Vagina (tissue), 2 donors: ENCODE measurements around the gene CMSS1. TPM values are rescaled to one million over a fixed set of nuclear protein-coding genes. Genes with fewer than 3 reads are reported as not detected.

Source experiments
- DNase-seq, 2 donors: peaks; one replicate each; pipeline ENCODE4 v3.0.0-alpha.2; 2017; ENCODE audit errors: extremely low spot score in 2 of 2
- H3K27ac ChIP-seq: fragments of 200-600 bp; sonication (generic); one replicate; pipeline ENCODE4 v1.5.1; 2019
- H3K27me3 ChIP-seq: fragments of 200-600 bp; sonication (generic); one replicate; pipeline ENCODE4 v1.5.1; 2019
- H3K36me3 ChIP-seq, 2 donors: fragments of 200-600 bp; sonication (generic); one replicate each; pipeline ENCODE4 v1.5.1; 2017 to 2019
- H3K4me1 ChIP-seq: fragments of 200-600 bp; sonication (generic); one replicate; pipeline ENCODE4 v1.5.1; 2019
- H3K4me3 ChIP-seq, 2 donors: fragments of 200-600 bp; sonication (generic); 1 replicate in 1 of 2; 2 replicates in 1 of 2; pipeline ENCODE4 v1.5.1; 2016 to 2019
- H3K9me3 ChIP-seq: fragments of 200-600 bp; sonication (generic); one replicate; pipeline ENCODE4 v1.5.1; 2019
- POLR2A ChIP-seq, 2 donors: fragments of 450-650 bp; IDR thresholded peaks; one replicate each; pipeline ENCODE4 v1.6.1; 2017; ENCODE audit warnings: antibody characterized with exemption in 2 of 2, mild to moderate bottlenecking in 2 of 2, moderate library complexity in 2 of 2
- POLR2AphosphoS5 ChIP-seq, 2 donors: sonication (generic); formaldehyde crosslinking; IDR thresholded peaks; one replicate each; pipeline ENCODE4 v1.9.0; 2017; ENCODE audit warnings: antibody characterized with exemption in 2 of 2, mild to moderate bottlenecking in 2 of 2, low read depth in 1 of 2; ENCODE audit not compliant: insufficient read depth in 1 of 2
- intact Hi-C: fragments of 100-400 bp; cut with DNase I; formaldehyde crosslinking; loops from one replicate; pipeline ENCODE4 v1.15.1; 2023
- total RNA-seq: library from RNA; depleted of rRNA; stranded (reverse); fragments of >200 nt; gene quantifications from one replicate; pipeline ENCODE4 v1.2.3, GENCODE V29; 2016
- TF ChIP-seq, protein P1 (sequence below), 3 experiments: fragments of 450-650 bp in 2 of 3; fragments of 200-600 bp in 1 of 3; sonication (generic) in 1 of 3; IDR thresholded peaks; one replicate each; pipeline ENCODE4 v1.5.1; 2017 to 2019; ENCODE audit warnings: antibody characterized with exemption in 3 of 3, mild to moderate bottlenecking in 2 of 3, moderate library complexity in 2 of 3

The CMSS1 gene
- total RNA-seq, 1 donor from 2014 or later = 21.4 TPM

DNA sequence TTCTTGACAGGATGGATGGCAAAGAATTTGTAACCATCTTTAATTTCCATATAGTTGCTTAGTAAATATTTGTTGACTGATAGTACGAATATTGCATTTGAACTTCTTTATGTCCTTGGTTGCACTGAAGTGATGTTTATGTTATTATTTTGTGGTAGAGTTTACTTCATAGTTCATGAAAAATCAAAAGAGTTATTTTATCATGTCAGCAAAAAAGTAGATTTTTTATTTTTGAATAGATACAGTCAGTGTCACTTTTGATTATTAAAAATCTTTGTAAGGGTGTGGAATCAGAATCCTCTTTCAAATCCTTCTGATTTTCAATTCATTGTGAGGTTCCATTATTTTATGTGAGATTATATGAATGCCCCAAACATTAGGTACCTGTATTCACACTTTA, 261.7 kb downstream of the CMSS1 start:
- intact Hi-C loops = no loop called here
- TF ChIP-seq POLR2A (IDR thresholded peaks at IDR 0.05) (no peak), POLR2AphosphoS5 (IDR thresholded peaks at IDR 0.05; ENCODE audit: insufficient read depth in 1 of 2, low read depth in 1 of 2) (no peak)
- TF ChIP-seq, protein P1, sequence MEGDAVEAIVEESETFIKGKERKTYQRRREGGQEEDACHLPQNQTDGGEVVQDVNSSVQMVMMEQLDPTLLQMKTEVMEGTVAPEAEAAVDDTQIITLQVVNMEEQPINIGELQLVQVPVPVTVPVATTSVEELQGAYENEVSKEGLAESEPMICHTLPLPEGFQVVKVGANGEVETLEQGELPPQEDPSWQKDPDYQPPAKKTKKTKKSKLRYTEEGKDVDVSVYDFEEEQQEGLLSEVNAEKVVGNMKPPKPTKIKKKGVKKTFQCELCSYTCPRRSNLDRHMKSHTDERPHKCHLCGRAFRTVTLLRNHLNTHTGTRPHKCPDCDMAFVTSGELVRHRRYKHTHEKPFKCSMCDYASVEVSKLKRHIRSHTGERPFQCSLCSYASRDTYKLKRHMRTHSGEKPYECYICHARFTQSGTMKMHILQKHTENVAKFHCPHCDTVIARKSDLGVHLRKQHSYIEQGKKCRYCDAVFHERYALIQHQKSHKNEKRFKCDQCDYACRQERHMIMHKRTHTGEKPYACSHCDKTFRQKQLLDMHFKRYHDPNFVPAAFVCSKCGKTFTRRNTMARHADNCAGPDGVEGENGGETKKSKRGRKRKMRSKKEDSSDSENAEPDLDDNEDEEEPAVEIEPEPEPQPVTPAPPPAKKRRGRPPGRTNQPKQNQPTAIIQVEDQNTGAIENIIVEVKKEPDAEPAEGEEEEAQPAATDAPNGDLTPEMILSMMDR (IDR thresholded peaks at IDR 0.05) = no peak
- no peaks in the 10 kb centered on the region for H3K27me3 ChIP-seq
- no peak overlapping the region for H3K4me3 ChIP-seq
- no peak overlapping the region for H3K27ac ChIP-seq
- no peaks in the 10 kb centered on the region for H3K36me3 ChIP-seq
- H3K9me3 ChIP-seq = no peaks in the 10 kb centered on the region
- DNase-seq = no peak
- H3K4me1 ChIP-seq = peaks cover 2% of the 10 kb centered on the region

DNA sequence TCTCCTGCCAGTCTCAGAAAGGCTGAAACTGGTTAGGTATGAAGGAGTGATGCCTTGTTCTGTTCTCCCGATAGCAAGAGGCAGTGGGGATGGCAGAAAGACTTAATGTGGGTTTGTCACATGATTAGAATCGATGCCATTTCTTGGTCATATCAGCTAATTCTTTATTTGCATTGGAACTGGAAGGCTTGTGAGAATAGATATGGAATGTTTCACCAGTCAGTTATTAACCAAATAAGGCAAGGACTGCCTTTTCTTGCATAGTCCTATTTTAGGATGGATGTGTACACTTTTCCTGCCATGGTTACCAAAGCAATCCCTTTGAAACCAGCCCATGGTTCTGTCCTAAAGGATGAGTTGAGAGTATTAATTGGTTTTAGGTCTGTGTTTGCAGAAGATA, 262.9 kb downstream of the CMSS1 start:
- Histone ChIP-seq H3K4me1 (no peaks in the 10 kb centered on the region), H3K27ac (no peak overlapping the region), H3K36me3 (no peaks in the 10 kb centered on the region), H3K9me3 (no peaks in the 10 kb centered on the region), H3K27me3 (no peaks in the 10 kb centered on the region), H3K4me3 (no peak overlapping the region)
- DNase-seq = no peak
- intact Hi-C loops = no loop called here
- TF ChIP-seq, protein P1 (IDR thresholded peaks at IDR 0.05) = no peak
- TF ChIP-seq POLR2A (IDR thresholded peaks at IDR 0.05) (no peak), POLR2AphosphoS5 (IDR thresholded peaks at IDR 0.05; ENCODE audit: insufficient read depth in 1 of 2, low read depth in 1 of 2) (no peak)

DNA sequence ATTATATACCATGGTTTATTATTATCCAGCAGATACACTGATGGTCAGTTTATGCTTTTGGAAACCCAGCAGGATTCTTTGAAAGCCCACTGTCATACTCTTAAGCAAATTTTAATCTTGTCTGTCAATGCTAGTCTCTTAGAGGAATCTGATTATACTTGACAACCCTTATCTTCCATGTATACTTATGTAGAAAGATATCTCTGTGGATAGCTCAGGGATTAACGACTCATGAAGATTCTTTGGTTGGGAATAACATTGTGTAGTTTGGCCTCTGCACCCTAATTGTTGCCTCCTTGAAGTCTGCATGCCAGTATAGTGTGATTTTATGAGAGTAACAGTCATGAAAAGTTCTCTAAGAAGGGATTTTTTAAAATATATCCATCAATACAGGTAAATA, 263.6 kb downstream of the CMSS1 start:
- Histone ChIP-seq H3K4me3 (no peak overlapping the region), H3K4me1 (no peaks in the 10 kb centered on the region), H3K36me3 (no peaks in the 10 kb centered on the region), H3K27ac (no peak overlapping the region), H3K27me3 (no peaks in the 10 kb centered on the region), H3K9me3 (no peaks in the 10 kb centered on the region)
- TF ChIP-seq POLR2AphosphoS5 (IDR thresholded peaks at IDR 0.05; ENCODE audit: insufficient read depth in 1 of 2, low read depth in 1 of 2) (no peak), POLR2A (IDR thresholded peaks at IDR 0.05) (no peak)
- TF ChIP-seq, protein P1 (IDR thresholded peaks at IDR 0.05) = no peak
- DNase-seq = no peak
- intact Hi-C loops = no loop called here

DNA sequence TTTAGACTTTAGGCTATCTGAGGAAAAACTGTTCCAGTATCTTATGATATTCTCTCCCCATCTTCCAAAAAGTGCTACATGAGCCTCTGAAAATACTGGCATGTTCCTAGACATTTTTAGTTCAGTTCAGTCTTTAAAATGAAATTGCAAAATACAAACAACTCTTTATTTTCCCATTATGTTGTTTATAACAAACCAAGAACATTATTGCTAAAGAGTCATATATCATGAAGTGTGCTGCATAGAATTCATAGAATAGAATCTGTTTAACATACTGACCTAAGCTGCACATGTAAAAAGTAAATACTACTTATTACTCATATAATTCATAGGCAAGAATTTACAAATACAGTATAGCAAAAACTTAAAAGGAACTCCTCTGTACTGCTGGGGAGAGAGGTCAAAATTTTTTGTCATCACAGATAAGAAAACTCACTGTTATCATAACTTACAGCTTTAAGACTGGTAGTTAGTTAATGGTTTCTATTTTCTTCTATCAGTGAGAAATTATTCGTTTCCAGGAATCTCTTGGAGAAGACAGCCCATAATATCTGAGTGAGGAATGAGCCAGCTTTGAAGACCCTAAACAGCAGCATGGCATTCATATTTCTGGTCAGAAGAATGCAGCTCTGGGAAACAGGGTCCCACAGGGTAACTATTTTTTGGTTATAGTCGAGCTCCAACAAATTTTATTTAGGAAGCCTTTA, 264.5 kb downstream of the CMSS1 start:
- no peak overlapping the region for H3K27ac ChIP-seq
- intact Hi-C loops = no loop called here
- H3K27me3 ChIP-seq = no peaks in the 10 kb centered on the region
- no peaks in the 10 kb centered on the region for H3K9me3 ChIP-seq
- H3K4me3 ChIP-seq = no peak overlapping the region
- TF ChIP-seq, protein P1 (IDR thresholded peaks at IDR 0.05) = no peak
- H3K36me3 ChIP-seq = no peaks in the 10 kb centered on the region
- DNase-seq = no peak
- H3K4me1 ChIP-seq = no peaks in the 10 kb centered on the region

DNA sequence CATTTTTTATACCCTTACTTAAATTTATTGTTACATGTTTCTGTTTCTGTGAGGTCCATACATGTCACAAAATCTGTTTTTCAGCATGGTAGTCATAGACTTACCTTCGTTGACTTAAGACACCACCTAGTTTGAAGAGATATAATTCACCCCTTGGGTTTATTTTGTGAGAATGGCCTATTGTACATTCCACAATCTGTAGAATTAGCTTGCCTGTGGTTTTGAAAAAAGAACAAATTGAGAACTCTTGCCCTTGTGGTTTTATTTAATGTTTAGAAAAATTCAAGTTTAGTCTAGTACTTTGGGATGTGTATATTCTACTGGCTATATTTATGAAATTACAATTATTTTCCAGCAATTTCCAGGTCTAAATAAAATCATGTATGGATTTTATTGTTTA, 265.1 kb downstream of the CMSS1 start:
- no peaks in the 10 kb centered on the region for H3K27me3 ChIP-seq
- H3K27ac ChIP-seq = no peak overlapping the region
- TF ChIP-seq, protein P1 (IDR thresholded peaks at IDR 0.05) = no peak
- no peak for TF ChIP-seq POLR2A (IDR thresholded peaks at IDR 0.05)
- no peak for TF ChIP-seq POLR2AphosphoS5 (IDR thresholded peaks at IDR 0.05; ENCODE audit: insufficient read depth in 1 of 2, low read depth in 1 of 2)
- no peak overlapping the region for H3K4me3 ChIP-seq
- no peaks in the 10 kb centered on the region for H3K9me3 ChIP-seq
- H3K4me1 ChIP-seq = no peaks in the 10 kb centered on the region
- no peaks in the 10 kb centered on the region for H3K36me3 ChIP-seq
- no peak for DNase-seq
- intact Hi-C loops = no loop called here
